Measurements from ENCODE around the gene LCK.

GRCh38 chr1:32204943-32205361, 46.1 kb upstream of the LCK start:
- TF ChIP-seq, protein P1, sequence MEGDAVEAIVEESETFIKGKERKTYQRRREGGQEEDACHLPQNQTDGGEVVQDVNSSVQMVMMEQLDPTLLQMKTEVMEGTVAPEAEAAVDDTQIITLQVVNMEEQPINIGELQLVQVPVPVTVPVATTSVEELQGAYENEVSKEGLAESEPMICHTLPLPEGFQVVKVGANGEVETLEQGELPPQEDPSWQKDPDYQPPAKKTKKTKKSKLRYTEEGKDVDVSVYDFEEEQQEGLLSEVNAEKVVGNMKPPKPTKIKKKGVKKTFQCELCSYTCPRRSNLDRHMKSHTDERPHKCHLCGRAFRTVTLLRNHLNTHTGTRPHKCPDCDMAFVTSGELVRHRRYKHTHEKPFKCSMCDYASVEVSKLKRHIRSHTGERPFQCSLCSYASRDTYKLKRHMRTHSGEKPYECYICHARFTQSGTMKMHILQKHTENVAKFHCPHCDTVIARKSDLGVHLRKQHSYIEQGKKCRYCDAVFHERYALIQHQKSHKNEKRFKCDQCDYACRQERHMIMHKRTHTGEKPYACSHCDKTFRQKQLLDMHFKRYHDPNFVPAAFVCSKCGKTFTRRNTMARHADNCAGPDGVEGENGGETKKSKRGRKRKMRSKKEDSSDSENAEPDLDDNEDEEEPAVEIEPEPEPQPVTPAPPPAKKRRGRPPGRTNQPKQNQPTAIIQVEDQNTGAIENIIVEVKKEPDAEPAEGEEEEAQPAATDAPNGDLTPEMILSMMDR (IDR thresholded peaks at IDR 0.05) = no peak
- TF ChIP-seq POLR2A (IDR thresholded peaks at IDR 0.05) = no peak
